Cardiac septum (tissue), 1 donor: Measurements from ENCODE around the gene FGF9. TPM values are rescaled to one million over a fixed set of nuclear protein-coding genes. Genes with fewer than 3 reads are reported as not detected.

Source experiments
- DNase-seq: peaks from one replicate; pipeline ENCODE4 v3.0.0-alpha.2; 2020; ENCODE audit warnings: low spot score
- intact Hi-C: fragments of 100-400 bp; cut with DNase I; formaldehyde crosslinking; loops from one replicate; pipeline ENCODE4 v1.14.0; 2022
- long read RNA-seq: library from polyadenylated mRNA; unstranded; transcript quantifications from one replicate; pipeline ENCODE4 v2.0.0, GENCODE V29; 2021
- total RNA-seq: library from RNA; stranded (reverse); fragmentation: NEBNext Ultra II Directional; extraction: Animal tissue kit (Norgen Biotek cat#: 25700); gene quantifications from one replicate; pipeline ENCODE4 v1.2.1, GENCODE V29; 2021
- donor health status: DM: no; HTN: no; CAD: no.

Gene FGF9
- total RNA-seq: 14.3 TPM
- long read RNA-seq, full-length matches to known transcripts: 8 of 26 reads
- long read RNA-seq, partial matches to known transcripts: 5 of 26 reads
- long read RNA-seq, other reads (novel, unspliced or antisense): 13 of 26 reads

GRCh38 chr13:21670883-21671619, at the start of gene FGF9:
Gene FGF9, plus strand, starts transcription at chr13:21671073. Its CDS starts 840 bp downstream, at chr13:21671913.
- intact Hi-C loops: loop anchor here (5.0 to 10.0 kb wide), 4 partner anchors 69 to 754 kb away; partner anchors contain the start of gene MICU2

DNA sequence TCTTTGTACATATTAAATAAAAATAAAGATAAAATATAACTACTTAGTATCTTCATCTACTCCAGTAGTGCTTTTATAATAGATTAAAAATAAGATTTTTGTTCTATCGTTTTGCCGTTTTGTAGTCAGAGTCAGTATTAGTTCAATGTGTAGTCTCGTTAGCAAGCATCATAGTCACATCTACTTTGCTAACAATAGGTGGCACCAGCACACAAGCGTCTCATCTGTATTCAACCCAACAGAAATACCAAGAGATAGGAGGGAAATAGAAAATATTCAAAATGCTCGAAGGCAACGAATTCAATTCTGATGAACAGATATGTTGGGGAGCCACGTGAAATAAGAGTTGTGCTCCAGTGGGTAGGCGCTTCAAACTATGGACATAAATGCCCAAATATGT, 45.5 kb upstream of the FGF9 start:
- DNase-seq: no peak
- intact Hi-C loops: no loop called here

More at GRCh38 chr13:21670883-21671619, at the start of gene FGF9:
- DNase-seq: peak; percentile 88

DNA sequence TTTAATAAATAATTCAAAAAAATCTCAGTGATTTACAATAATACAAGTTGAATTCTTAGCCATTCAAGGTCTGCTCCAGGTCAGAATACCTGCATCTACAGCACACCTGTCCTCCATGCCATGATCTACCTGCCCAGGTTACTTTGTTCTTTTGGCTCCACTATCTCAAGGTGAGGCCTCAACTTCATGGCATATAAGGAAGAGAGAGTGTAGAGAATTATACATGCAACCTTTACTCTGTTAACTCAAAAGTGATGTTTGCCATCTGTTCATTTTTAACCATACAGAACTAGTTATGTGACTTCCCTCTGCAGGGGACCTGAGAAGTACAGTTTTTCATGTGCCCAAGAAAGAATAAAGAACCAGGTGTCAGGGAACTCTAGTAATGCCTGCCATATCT, 38.7 kb upstream of the FGF9 start:
- DNase-seq: no peak
- intact Hi-C loops: loop anchor here (10.0 kb wide), 1 partner anchor 1123 kb away; no protein-coding TSS in a partner anchor

DNA sequence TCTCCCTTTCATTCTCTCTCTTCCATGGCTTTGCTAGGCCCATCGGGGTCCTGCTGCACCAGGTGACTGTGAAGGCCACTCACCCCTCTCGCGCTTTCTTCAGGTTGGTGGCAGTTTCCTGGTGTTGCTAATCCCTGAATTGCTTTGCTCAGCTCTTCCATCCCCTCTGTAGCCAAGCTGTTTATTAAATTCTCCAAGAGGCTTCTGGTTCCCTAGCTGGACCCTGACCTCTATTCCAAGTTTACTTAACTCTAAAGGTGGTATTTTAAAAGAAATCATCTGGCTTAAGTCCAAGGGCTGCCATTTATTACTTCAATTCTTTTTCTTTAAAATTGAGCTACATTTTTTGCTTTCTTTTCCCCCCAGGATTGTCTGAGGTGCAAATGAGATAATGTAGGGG, 34.2 kb upstream of the FGF9 start:
- DNase-seq: no peak
- intact Hi-C loops: loop anchor here (5.0 to 10.0 kb wide), 2 partner anchors 641 to 1118 kb away; no protein-coding TSS in a partner anchor

DNA sequence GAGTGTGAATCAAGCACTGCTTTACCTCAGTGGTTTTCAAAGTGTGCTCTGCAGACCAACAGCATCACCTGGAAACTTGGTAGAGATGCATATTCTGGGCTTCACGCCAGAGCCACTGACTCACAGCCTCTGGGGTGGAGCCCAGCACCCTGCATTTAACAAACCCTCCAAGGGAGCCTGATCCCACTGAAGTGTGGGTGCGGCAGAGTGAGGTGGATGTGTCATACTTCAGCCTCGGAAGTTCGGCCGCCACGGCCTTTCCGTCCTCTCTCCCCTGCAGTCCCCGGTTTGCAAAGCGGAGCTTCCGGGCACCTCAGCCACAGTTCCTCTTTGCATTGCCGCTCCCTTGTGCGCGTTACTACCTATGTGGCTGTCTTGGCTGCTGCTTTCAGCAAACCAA, 33.6 kb upstream of the FGF9 start:
- DNase-seq: no peak
- intact Hi-C loops: loop anchor here (5.0 to 10.0 kb wide), 2 partner anchors 640 to 1118 kb away; no protein-coding TSS in a partner anchor

- intact Hi-C loops: loop anchor here (5.0 to 10.0 kb wide), 2 partner anchors 639 to 1116 kb away; no protein-coding TSS in a partner anchor
- DNase-seq: no peak
These were observed 32.3 kb upstream of the FGF9 start for GRCh38 chr13:21638319-21639282.

- no peak for DNase-seq
- intact Hi-C loops: loop anchor here (5.0 to 10.0 kb wide), 2 partner anchors 638 to 1115 kb away; no protein-coding TSS in a partner anchor
These were observed 31.3 kb upstream of the FGF9 start for GRCh38 chr13:21639561-21639960.

DNA sequence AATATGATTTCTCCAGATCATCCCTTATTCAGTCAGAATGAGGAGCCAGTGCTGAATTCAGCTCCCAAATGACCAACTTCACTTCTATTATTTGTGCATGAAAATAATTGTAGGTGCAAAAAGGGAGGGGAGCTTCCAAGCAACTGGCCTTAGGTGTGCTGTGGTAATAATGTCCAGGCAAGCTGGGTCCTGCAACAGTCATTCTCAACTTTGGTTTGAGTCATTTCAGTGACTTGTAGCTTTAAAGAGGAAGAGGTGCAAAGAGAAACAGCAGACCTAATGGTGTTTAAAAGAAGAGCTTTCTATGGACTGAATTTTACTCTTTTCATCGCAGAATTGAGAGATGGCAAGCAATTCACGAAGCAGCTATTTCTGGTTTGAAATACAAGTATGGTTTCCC, 29.2 kb upstream of the FGF9 start:
- intact Hi-C loops: no loop called here
- DNase-seq: no peak

DNA sequence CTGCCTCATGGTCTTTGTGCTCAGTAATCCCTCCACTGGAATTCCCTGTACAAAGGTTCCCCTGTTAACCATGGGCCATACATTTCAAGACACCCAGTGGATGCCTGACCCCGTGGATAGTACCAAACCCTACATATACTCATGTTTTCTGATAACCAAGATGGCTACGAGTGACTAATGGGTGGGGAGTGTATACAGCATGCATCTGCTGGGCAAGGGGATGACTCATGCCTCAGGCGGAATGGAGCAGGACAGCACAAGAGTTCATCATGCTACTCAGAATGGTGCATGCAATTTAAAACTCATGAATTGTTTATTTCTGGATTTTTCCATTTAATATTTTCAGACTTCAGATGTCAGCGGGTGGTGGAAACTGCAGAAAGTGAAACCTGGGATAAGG, 13.3 kb upstream of the FGF9 start:
- no peak for DNase-seq
- intact Hi-C loops: no loop called here

- intact Hi-C loops: no loop called here
- DNase-seq: no peak
These were observed 11.8 kb upstream of the FGF9 start for GRCh38 chr13:21659087-21659486.

DNA sequence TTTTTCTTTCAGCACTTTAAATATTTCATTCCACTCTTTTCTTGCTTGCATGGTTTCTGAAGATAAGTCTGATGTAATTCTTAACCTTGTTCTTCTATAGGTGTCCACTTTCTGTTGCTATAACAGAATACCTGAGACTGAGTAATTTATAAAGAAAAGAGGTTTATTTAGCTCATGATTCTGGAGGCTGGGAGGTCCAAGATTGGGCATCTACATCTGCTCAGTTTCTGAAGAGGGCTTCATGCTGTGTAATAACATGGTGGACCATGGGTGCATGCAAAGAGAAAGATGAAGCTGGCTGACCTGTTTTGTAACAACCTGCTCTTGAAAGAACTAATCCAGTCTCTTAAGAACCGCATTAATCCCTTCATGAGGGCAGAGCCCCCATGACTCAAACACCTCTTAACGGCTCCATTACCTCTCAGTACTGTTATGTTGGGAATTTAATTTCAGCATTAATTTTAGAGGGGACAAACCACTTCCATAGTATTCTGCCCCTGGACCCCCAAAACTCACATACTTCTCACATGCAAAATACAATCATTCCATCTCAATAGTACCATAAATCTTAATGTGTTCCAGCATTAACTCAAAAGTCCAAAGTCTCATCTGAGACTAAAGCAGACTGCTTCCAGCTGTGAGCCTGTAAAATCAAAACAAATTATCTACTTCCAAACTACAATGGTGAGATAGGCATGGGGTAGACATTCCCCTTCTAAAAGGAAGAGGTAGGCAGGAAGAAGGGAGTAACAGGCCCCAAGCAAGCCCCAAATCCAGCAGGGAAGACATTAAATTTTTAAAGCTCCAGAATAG, 9.6 kb upstream of the FGF9 start:
- intact Hi-C loops: no loop called here
- no peak for DNase-seq

GRCh38 chr13:21663197-21663596, 7.7 kb upstream of the FGF9 start:
- intact Hi-C loops: no loop called here
- no peak for DNase-seq

DNA sequence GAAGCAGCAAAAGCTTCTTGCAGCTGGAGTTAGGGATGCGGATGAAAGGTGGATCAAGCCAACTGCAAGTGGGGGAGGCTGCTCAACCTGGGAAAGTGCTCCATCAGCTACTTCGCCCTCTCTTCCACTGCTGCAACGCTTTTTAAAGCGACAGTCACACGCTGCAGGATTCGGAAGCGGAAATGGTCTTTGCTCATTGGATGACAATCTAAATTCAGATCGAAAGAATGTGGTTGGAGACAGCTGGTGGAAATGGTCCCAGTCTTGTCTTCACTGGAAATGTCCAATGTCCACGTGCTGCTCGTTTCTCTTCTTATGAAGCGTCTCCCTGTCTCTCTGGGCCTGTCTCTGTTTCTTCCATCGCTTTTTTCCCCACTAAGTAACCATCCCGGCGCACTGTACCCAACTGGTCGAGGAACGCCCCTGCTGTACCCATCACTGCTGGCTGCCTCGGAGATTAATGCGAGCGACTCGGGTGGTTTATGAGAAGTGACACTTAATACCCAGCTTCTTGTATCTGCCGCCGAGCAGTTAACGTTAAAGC, 2.1 kb upstream of the FGF9 start:
- DNase-seq: no peak
- intact Hi-C loops: no loop called here

DNA sequence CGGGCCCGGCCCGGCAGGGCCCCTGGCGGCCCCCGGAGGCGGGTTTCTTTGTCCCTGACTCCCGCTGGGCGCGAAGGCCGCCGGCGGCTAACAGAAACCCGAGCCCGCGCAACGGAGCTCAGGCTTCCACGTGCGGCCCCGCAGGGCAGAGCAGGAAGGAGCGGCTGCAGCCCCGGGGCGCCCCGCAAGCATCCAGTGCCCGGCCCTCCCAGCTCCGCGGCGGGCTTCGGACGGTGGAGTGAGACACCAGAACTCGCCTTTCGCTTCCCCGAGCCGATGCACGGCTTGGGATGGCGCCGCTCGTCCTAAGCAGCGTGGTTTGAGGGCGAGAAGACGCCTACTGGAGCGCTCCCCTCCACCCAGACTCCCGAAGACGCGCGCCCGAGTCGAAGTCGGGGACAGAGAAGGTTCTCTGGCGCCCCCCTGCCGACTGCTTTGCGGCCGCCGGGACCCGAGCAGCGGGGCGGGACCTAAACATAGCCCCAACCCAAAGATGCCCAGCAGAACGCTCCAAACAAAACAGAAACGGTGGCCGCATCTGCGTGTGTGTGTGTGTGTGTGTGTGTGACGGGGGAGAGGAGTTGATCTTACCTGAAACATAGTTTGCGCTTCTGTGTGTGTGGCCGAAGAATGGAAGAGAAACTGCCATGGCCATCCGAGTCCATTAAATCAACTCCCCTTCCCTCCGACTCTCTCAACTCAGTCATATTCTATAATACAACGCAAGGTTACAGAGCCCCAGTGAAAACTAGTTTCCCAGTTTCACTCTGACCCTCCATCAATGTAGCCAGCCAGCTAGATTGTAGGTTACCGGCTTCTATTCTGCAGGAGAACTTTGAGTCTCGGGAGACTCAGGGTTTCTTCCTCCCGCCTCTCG, 629 bp upstream of the FGF9 start:
- intact Hi-C loops: loop anchor here (5.0 to 10.0 kb wide), 4 partner anchors 68 to 755 kb away; partner anchors contain the start of gene MICU2
- peak; percentile 80 for DNase-seq

- DNase-seq: no peak
- intact Hi-C loops: loop anchor here (5.0 to 10.0 kb wide), 4 partner anchors 69 to 753 kb away; partner anchors contain the start of gene MICU2
These were observed 880 bp downstream of the FGF9 start for GRCh38 chr13:21671620-21672286.

GRCh38 chr13:21672287-21672680, 1.4 kb downstream of the FGF9 start:
- intact Hi-C loops: loop anchor here (5.0 to 10.0 kb wide), 4 partner anchors 70 to 753 kb away; partner anchors contain the start of gene MICU2
- DNase-seq: no peak
